Heart left ventricle (tissue), 16 donors: ENCODE measurements around the gene AVL9. TPM values are rescaled to one million over a fixed set of nuclear protein-coding genes. Genes with fewer than 3 reads are reported as not detected.

ENCODE experiments used
- ATAC-seq, 4 donors: fragments of 200-7000 bp; cut with Tn5 transposase; one replicate each; pipeline ENCODE4 v1.9.1; 2020 to 2022; ENCODE audit warnings: moderate library complexity in 4 of 4, mild to moderate bottlenecking in 3 of 4, moderate number of reproducible peaks in 1 of 4
- DNase-seq, 5 donors: peaks; one replicate each; pipeline ENCODE4 v3.0.0-alpha.2; 2020
- H3K27ac ChIP-seq, 12 donors: fragments of 200-600 bp; sonication (generic) in 4 of 12; one replicate each; pipeline versions ENCODE4 v1.5.0 to v1.8.0; 2016 to 2022; ENCODE audit warnings: mild to moderate bottlenecking in 2 of 12
- H3K27me3 ChIP-seq, 9 donors: fragments of 200-600 bp; sonication (generic) in 2 of 9; one replicate each; pipeline versions ENCODE4 v1.5.1 to v1.8.0; 2016 to 2022; ENCODE audit warnings: mild to moderate bottlenecking in 3 of 9
- H3K36me3 ChIP-seq, 9 donors: fragments of 200-600 bp; sonication (generic) in 2 of 9; one replicate each; pipeline versions ENCODE4 v1.5.0 to v1.8.0; 2018 to 2022; ENCODE audit warnings: mild to moderate bottlenecking in 2 of 9
- H3K4me1 ChIP-seq, 12 donors: fragments of 200-600 bp; sonication (generic) in 4 of 12; one replicate each; pipeline versions ENCODE4 v1.5.0 to v1.8.0; 2016 to 2022; ENCODE audit warnings: mild to moderate bottlenecking in 3 of 12
- H3K4me3 ChIP-seq, 12 donors: fragments of 200-600 bp; sonication (generic) in 4 of 12; one replicate each; pipeline versions ENCODE4 v1.5.0 to v1.8.0; 2017 to 2022; ENCODE audit warnings: mild to moderate bottlenecking in 9 of 12, moderate library complexity in 4 of 12
- H3K9me3 ChIP-seq, 12 donors: fragments of 200-600 bp; sonication (generic) in 4 of 12; one replicate each; pipeline versions ENCODE4 v1.5.0 to v1.8.0; 2016 to 2022; ENCODE audit warnings: mild to moderate bottlenecking in 1 of 12
- POLR2A ChIP-seq, 2 donors: fragments of 450-650 bp; IDR thresholded peaks; one replicate each; pipeline ENCODE4 v1.6.1; 2017; ENCODE audit warnings: antibody characterized with exemption in 2 of 2, mild to moderate bottlenecking in 2 of 2, moderate library complexity in 2 of 2
- WGBS, 4 donors: extraction: QIAGEN DNeasy Blood & Tissue Kit in 2 of 4; methylation state at CpG; one replicate each; pipeline versions ENCODE4 v1.1.5 to v1.1.7; 2013 to 2018; 5-methylcytosine and 5-hydroxymethylcytosine counted together
- intact Hi-C, 10 donors: fragments of 100-400 bp; cut with DNase I; formaldehyde crosslinking; loops; one replicate each; pipeline versions ENCODE4 v1.11.1 to v1.14.2; 2022
- polyA plus RNA-seq, 2 donors: library from polyadenylated mRNA; stranded (reverse); fragments of 200-250 nt; gene quantifications; one replicate each; pipeline ENCODE4 v1.2.3, GENCODE V29; 2013
- total RNA-seq, 9 donors: library from RNA; depleted of rRNA in 2 of 9; stranded (reverse); fragments of >200 nt in 2 of 9; fragmentation: NEBNext Ultra II Directional in 3 of 9; extraction: Animal tissue kit (Norgen Biotek cat#: 25700) in 3 of 9; gene quantifications; one replicate each; pipeline versions ENCODE4 v1.1.0 to v1.2.4, GENCODE V29; 2016 to 2023
- TF ChIP-seq, protein P1 (sequence below), 12 donors: fragments of 200-600 bp; sonication (generic) in 4 of 12; IDR thresholded peaks; one replicate each; pipeline versions ENCODE4 v1.5.0 to v1.8.0; 2018 to 2022; ENCODE audit warnings: antibody characterized with exemption in 12 of 12, mild to moderate bottlenecking in 5 of 12
- donor health status: ischemic (EF 13 %, LVEDD 7.1; RV severe dilation, severe dysfunction).
- donor health status: healthy with polysubstance abuse.
- donor health status: DM: no; HTN: yes; CAD: no.
- donor health status: DM: no; HTN: no; CAD: no.
- donor health status: ischemic (EF 25% LVEDD 6.9; RV normal size, moderate dysfunction).
- donor health status: ischemic (EF 25% LVEDD 5.7; RV mildly dilated, moderate dysfunction).
- donor health status: healthy.
- donor health status: DM: yes; HTN: yes; CAD: no.
- donor health status: ischemic (EF 35%, LVEDD 5.7; RV mildly dilated, moderate dysfunction).
- donor health status: nonischemic (EF 11% LVEDD 7.7; RV severe dilation, severe dysfunction).
- donor health status: DM: yes; HTN: yes; CAD: no.
- donor health status: PGD.
- donor health status: ischemic (EF 29% LVEDD 5.4; RV normal size, mild dysfunction).
- donor health status: nonischemic (EF 23%, LVEDD 6.1; RV moderate dilation, normal function).

The AVL9 gene
- total and polyA plus RNA-seq, 11 donors = 4.6 to 22.3 (median 15.6) TPM

DNA sequence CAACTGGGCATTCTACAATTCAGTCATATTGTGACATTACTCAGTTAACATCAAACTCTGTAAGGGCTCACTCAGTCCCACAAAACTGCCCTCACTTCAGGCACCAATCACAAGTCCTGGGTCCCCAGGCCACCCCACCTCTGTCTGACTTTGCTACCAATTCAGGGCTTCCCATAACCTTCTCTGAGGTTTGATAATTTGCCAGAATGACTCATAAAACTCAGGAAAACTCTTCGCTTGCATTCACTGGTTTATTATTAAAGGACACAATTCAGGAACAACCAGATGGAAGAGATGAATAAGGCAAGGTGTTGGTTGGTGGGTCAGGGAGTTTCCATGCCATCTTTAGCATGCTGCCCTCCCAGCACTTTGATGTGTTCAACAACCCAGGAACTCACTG lies 41.3 kb downstream of the AVL9 start:
- Histone ChIP-seq H3K4me1 (peaks cover 0 to 32% (median 9%) of the 10 kb centered on the region in 12 donors), H3K36me3 (peaks cover 0 to 8% (median 0%) of the 10 kb centered on the region in 9 donors), H3K4me3 (no peak overlapping the region), H3K27ac (no peak overlapping the region), H3K27me3 (no peaks in the 10 kb centered on the region), H3K9me3 (no peaks in the 10 kb centered on the region)
- WGBS, 4 donors = 0 to 31% (median 10%) methylated on average over 1 of the region's 1 CpG
- ATAC-seq (peak in 3 of 4 donors; percentile 22 to 56 (median 39)), DNase-seq (no peak)
- intact Hi-C loops = no loop called here
- TF ChIP-seq POLR2A (IDR thresholded peaks at IDR 0.05) = no peak
- TF ChIP-seq, protein P1, sequence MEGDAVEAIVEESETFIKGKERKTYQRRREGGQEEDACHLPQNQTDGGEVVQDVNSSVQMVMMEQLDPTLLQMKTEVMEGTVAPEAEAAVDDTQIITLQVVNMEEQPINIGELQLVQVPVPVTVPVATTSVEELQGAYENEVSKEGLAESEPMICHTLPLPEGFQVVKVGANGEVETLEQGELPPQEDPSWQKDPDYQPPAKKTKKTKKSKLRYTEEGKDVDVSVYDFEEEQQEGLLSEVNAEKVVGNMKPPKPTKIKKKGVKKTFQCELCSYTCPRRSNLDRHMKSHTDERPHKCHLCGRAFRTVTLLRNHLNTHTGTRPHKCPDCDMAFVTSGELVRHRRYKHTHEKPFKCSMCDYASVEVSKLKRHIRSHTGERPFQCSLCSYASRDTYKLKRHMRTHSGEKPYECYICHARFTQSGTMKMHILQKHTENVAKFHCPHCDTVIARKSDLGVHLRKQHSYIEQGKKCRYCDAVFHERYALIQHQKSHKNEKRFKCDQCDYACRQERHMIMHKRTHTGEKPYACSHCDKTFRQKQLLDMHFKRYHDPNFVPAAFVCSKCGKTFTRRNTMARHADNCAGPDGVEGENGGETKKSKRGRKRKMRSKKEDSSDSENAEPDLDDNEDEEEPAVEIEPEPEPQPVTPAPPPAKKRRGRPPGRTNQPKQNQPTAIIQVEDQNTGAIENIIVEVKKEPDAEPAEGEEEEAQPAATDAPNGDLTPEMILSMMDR (IDR thresholded peaks at IDR 0.05) = no peak

DNA sequence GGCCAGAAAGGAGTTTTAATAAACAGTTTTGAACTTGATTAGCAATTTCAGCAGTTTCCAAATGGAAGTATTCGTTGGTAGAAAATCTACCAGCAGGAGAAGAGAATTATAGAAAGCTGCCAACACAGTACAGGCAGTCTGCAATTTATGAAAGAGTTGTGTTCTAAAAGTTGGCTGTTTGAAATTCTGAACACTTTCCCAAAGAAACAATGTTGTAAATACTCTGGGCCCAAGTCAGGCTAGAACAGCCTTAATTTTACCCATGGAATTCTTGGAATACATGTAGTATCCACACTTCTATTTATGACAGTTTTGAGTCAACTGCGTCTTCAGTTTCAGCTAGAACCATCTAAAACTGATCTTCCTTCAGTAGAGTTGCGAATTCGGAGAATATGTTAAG lies 42.5 kb downstream of the AVL9 start:
- ATAC-seq = no peak
- DNase-seq = no peak
- TF ChIP-seq, protein P1 (IDR thresholded peaks at IDR 0.05) = no peak
- TF ChIP-seq POLR2A (IDR thresholded peaks at IDR 0.05) = no peak
- WGBS, 4 donors = 66 to 86% (median 74%) methylated on average over 4 of the region's 4 CpGs
- Histone ChIP-seq H3K27ac (no peak overlapping the region), H3K27me3 (no peaks in the 10 kb centered on the region), H3K4me3 (no peak overlapping the region), H3K36me3 (peaks cover 0 to under 1% (median 0%) of the 10 kb centered on the region in 9 donors), H3K9me3 (no peaks in the 10 kb centered on the region), H3K4me1 (peaks cover 0 to 28% (median 8%) of the 10 kb centered on the region in 12 donors)
- intact Hi-C loops = no loop called here

DNA sequence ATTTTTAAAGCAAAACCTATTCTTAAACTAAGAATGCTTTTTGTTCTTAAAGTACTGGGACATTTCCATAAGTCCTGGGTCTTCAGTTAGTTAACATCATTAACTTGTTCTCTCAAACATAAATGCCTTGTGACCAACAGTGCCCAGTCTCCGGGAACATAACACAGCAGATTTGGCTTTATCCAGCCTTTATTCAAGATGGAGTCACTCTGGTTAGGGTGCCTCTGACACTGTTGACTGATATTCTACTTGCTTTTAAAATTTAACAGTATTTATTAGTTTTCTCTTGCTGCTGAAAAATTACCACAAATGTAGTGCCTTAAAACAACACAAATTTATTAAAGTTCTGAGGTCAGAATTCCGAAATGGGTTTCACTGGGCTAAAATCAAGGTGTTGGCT lies 44.1 kb downstream of the AVL9 start:
- DNase-seq (no peak), ATAC-seq (no peak)
- peaks cover 0 to 22% (median 10%) of the 10 kb centered on the region in 12 donors for H3K4me1 ChIP-seq
- WGBS, 4 donors = 91 to 99% (median 97%) methylated on average over 2 of the region's 2 CpGs
- H3K36me3 ChIP-seq = peaks cover 0 to 15% (median 12%) of the 10 kb centered on the region in 9 donors
- no peaks in the 10 kb centered on the region for H3K9me3 ChIP-seq
- H3K27me3 ChIP-seq = no peaks in the 10 kb centered on the region
- no peak overlapping the region for H3K27ac ChIP-seq
- TF ChIP-seq, protein P1 (IDR thresholded peaks at IDR 0.05) = no peak
- no peak overlapping the region for H3K4me3 ChIP-seq
- intact Hi-C loops = no loop called here

DNA sequence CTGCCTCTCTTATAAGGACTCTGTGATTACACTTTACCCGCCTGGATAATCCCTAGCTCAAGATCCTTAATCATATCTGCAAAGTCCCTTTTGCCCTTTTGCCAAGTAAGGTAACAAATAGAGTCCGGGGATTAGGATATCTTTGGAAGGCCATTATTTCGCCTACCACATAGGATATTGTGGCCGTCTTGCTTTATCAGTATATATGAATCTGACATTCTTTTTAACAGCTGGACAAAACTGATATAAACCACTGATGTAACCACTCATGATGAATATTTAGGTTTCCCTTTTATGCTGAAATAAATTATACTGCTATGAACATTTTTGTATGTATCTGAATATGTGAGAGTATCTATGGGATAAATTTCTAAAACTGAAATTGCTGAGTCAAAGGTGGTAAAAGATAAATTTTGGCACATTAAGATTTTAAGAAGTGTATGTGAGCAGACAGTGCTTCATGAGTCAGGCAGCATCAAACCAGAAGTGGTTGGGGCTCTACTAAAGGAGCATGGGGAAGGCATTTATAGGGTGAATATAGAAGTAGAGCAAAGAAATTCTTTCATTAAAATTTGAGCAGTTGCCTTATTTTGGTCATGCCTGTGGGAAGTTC lies 44.7 kb downstream of the AVL9 start:
- DNase-seq = no peak
- Histone ChIP-seq H3K4me3 (no peak overlapping the region), H3K36me3 (peaks cover 0 to 21% (median 18%) of the 10 kb centered on the region in 9 donors), H3K27ac (no peak overlapping the region), H3K4me1 (peaks cover 0 to 19% (median 10%) of the 10 kb centered on the region in 12 donors), H3K9me3 (no peaks in the 10 kb centered on the region), H3K27me3 (no peaks in the 10 kb centered on the region)
- no peak for ATAC-seq
- intact Hi-C loops = no loop called here
- 65 to 89% (median 81%) methylated on average over 4 of the region's 4 CpGs for WGBS, 4 donors
- TF ChIP-seq, protein P1 (IDR thresholded peaks at IDR 0.05) = no peak
- no peak for TF ChIP-seq POLR2A (IDR thresholded peaks at IDR 0.05)
